NOMO-1 treated with dmso at 0.1 percent for 144 hours (cell line): ENCODE results near the gene PCGF2.
A peak's percentile ranks its signal among the peaks of the same experiment; 100 is the strongest.

Experiments
- DNase-seq: peaks from one replicate; lab custom pipeline; 2025; ENCODE audit not compliant: unreplicated experiment; lab: John Stamatoyannopoulos, UW

Gene PCGF2

GRCh38 chr17:38704606-38705522 lies 43.3 kb downstream of the PCGF2 start, which contains the start of gene MLLT6:
Gene MLLT6 (plus strand): TSS chr17:38705273. CDS start chr17:38705633, 360 bp downstream.
- DNase-seq, result peak; percentile 67

DNA sequence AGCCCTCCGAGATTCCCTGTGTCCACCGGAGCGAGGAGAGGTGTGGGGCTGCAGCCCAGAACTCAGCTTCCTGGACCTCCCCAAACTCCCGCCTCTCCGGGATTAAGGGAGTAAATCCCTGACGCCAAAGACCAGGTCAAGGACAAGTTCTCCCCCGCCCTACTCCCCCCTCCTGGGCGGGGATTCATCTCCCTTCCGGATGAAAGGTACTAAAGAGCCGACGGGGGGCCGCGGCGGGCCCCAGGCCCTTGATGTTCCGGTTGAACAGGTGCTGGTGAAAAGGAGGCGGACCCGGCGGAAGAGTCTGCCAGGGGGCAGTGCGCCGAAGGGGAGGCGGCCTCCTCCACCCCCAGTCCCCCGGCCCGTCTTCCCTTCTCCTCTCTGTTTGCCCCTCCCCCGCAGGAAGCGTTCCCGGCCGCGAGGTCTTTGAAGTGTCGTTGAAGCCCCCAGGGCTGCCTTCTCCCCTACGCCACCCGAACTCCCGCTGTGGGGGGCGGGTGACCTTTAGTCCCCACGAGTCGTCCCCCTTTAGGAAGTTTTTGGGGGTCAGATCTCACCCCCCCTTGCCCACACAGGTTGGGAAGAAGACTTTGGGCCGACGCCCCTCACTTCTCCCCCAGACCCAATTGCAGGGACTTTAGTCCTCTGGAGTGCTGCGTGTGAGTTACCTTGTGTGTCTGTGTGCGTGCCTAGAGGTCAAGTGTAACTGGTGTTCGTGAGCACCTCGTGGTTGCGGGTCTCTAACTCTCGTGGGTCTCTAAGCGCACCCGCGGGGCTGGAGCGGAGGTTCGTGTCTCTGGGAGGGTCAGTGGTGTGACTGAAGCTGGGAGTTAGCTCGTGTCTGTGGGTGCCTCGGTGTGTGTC lies 44.2 kb downstream of the PCGF2 start:
- peak; percentile 61 for DNase-seq

GRCh38 chr17:38702916-38703741 lies 45.0 kb downstream of the PCGF2 start:
- DNase-seq, result no peak

DNA sequence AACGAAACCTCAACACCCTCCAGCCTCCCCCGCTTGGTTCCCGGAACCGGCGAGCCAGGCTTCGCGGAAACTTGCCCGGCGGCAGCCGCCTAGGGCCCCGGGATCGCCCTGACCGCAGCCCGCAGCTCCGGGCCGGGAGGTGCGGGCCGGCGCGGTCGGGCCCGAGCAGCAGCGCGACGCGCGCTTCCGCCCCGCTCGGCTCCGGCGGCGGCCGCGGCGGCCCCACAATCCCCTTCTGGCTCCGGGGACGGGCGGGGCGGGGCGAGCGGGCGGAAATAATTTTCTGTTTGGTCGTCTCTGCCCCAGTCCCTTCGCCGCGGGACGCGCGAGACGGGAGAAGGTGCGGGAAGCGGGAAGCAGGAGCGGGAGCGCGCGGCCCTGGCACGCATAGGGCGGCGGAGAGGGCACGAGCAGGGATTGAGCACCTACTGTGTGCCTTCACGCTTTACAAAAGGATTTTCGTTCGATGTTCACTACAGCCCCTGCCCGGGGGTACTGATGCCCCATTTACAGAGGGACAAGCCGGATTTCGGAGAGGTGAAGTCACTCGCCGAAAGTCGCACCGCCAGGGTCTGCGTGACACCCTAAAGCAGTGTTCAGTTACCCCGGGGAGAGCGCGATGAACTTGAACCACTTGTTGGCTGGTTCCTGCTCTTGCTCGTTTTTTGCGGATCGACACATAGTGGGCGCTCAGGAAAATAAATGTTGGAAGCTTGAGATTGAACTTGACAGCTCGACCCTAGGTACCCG lies 45.8 kb downstream of the PCGF2 start:
- peak; percentile 62 for DNase-seq

DNA sequence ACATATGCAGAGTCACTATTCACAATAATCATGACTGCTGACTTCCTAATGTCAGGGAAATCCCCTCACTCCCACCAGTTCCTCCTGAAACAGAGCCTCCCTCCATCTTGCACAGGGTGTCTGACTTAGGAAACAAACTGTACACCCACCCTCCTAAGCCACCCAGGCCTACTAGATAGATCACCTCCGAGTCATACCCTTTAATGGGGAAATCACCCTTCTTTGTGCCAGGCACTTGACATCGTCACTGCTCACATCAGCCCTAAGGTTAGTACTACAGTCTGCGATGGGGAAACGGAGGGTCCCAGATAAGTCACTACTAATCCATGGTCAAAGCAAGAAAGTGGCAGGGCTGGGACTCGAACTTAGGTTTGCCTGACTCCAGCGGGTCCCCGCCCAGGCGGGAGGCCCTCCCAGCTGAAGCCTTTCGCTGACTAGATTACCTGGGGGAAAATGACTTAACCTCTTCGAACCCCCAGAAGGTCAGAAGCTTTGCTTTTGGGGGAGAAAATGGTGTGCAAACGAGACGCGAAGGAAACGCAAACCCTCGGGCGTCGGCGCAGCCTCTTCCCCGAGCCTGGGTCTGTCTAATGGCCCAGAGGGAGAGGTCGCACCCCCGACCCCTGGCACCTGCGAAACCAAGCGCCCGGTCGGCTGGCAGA lies 46.5 kb downstream of the PCGF2 start:
- peak; percentile 51 for DNase-seq

GRCh38 chr17:38698760-38699159 lies 49.4 kb downstream of the PCGF2 start:
- no peak for DNase-seq

- DNase-seq, result no peak
Measured at GRCh38 chr17:38697061-38697820, 50.9 kb downstream of the PCGF2 start.

GRCh38 chr17:38693700-38694329 lies 54.3 kb downstream of the PCGF2 start:
- no peak for DNase-seq

DNA sequence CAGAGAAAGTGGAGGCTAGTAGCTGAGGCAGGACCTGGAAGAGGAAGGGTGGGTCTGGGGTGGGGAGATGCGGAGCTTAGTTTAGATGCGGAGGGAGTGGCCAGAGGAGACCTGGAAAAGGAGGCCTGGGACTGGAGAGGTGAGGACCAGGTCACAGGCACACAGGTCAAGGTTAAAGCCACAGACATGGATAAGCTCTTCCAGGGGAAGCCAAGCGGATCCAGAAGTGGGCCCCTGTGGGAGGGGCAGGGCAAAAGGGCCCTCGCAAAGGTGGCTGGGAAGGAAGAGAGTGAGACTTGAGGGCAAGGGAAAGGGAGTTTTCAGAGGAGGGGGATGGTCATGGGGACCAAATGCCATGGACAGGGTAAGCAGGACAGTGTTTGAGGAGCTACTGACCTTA lies 57.0 kb downstream of the PCGF2 start:
- no peak for DNase-seq

- DNase-seq, result no peak
Measured at GRCh38 chr17:38690386-38690785, 57.8 kb downstream of the PCGF2 start.

DNA sequence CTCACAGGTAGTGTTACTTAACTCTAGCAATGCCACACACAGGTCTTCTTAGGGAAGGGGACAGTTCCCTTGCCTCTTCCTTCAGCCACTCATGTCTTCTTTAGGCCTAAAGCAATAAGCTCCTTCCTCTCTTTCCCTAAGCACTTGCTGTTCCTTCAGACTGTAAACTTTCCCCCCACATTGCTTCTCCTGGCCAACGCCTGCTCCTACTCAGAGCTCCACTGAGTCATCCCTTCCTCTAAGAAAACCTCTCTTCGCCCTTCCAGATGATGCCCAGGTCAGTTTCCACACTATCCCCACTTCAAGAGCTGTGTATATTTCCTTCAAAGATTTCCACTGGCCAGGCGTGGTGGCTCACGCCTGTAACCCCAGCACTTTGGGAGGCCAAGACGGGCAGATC lies 60.9 kb downstream of the PCGF2 start:
- DNase-seq, result no peak

GRCh38 chr17:38685491-38685890 lies 62.6 kb downstream of the PCGF2 start:
- no peak for DNase-seq
